IMR-90 (cell line): ENCODE data around the gene SH3RF3. TPM values are rescaled to one million over a fixed set of nuclear protein-coding genes. Genes with fewer than 3 reads are reported as not detected.

Experiments used
- ATAC-seq: fragments of 200-7000 bp; cut with Tn5 transposase; 2 replicates; pipeline ENCODE4 v1.9.1; 2020; ENCODE audit warnings: low read depth, mild to moderate bottlenecking, moderate library complexity
- BruUV-seq: library from RNA; stranded (reverse); fragments of 400-500 nt; replicated peaks from 2 replicates; lab custom pipeline; 2021; lab: Mats Ljungman, UMichigan
- CTCF ChIA-PET: fragments of 300-600 bp; formaldehyde crosslinking; extraction: SDS; loops from one replicate; lab custom pipeline; 2021; ENCODE audit warnings: antibody characterized with exemption; lab: Yijun Ruan, JAX
- POLR2A ChIA-PET: fragments of 300-600 bp; sonication (Branson Sonifier 250); formaldehyde crosslinking; loops from one replicate; lab custom pipeline; 2022; ENCODE audit warnings: antibody characterized with exemption; ENCODE audit not compliant: unreplicated experiment; lab: Charles Lee
- DNase-seq: peaks from one replicate; pipeline ENCODE4 v3.0.0; 2013
- H2AFZ ChIP-seq: replicated peaks from 2 replicates; pipeline ENCODE3; 2013; ENCODE audit warnings: low read length, mild to moderate bottlenecking; ENCODE audit not compliant: poor library complexity
- H2AK5ac ChIP-seq: 2 replicates; pipeline ENCODE4 v1.6.1; 2013; ENCODE audit warnings: low read depth, low read length, inconsistent platforms
- H2AK9ac ChIP-seq: replicated peaks from 2 replicates; pipeline ENCODE3; 2013; ENCODE audit warnings: mild to moderate bottlenecking, low read depth, low read length, moderate library complexity; ENCODE audit not compliant: poor library complexity
- H2BK120ac ChIP-seq: 2 replicates; pipeline ENCODE4 v1.6.1; 2013; ENCODE audit warnings: low read depth, low read length, inconsistent platforms
- H2BK15ac ChIP-seq: 3 replicates; pipeline ENCODE4 v1.6.1; 2013; ENCODE audit warnings: low read depth, low read length, inconsistent platforms
- H2BK20ac ChIP-seq: 2 replicates; pipeline ENCODE4 v1.6.1; 2013; ENCODE audit warnings: low read depth, mild to moderate bottlenecking, inconsistent platforms, low read length, moderate library complexity
- H2BK5ac ChIP-seq: 2 replicates; pipeline ENCODE4 v1.6.1; 2013; ENCODE audit warnings: mild to moderate bottlenecking, low read depth, low read length, inconsistent platforms; ENCODE audit not compliant: poor library complexity, severe bottlenecking
- H3K14ac ChIP-seq: replicated peaks from 2 replicates; pipeline ENCODE4 v1.6.1; 2013; ENCODE audit warnings: low read depth, low read length, inconsistent platforms
- H3K18ac ChIP-seq: 2 replicates; pipeline ENCODE4 v1.6.1; 2013; ENCODE audit warnings: low read depth, low read length, control low read depth
- H3K23ac ChIP-seq: 2 replicates; pipeline ENCODE4 v1.6.1; 2013; ENCODE audit warnings: low read depth, low read length, inconsistent platforms
- H3K27ac ChIP-seq: 2 replicates; pipeline ENCODE4 v1.5.1; 2013; ENCODE audit warnings: mild to moderate bottlenecking, control low read depth, low read length; ENCODE audit not compliant: insufficient read depth
- H3K27me3 ChIP-seq: 2 replicates; pipeline ENCODE4 v1.6.1; 2013; ENCODE audit warnings: low read length; ENCODE audit not compliant: control insufficient read depth, insufficient read depth
- H3K36me3 ChIP-seq: 2 replicates; pipeline ENCODE4 v1.6.1; 2013; ENCODE audit warnings: low read length, mixed read lengths; ENCODE audit not compliant: control insufficient read depth, insufficient read depth
- H3K4ac ChIP-seq: 2 replicates; pipeline ENCODE4 v1.6.1; 2013; ENCODE audit warnings: low read depth, low read length, inconsistent platforms
- H3K4me1 ChIP-seq: 2 replicates; pipeline ENCODE4 v1.6.1; 2013; ENCODE audit warnings: low read length, mixed read lengths; ENCODE audit not compliant: control insufficient read depth, insufficient read depth
- H3K4me2 ChIP-seq: 2 replicates; pipeline ENCODE4 v1.6.1; 2013; ENCODE audit warnings: low read depth, mild to moderate bottlenecking, control low read depth, low read length, moderate library complexity
- H3K4me3 ChIP-seq: 2 replicates; pipeline ENCODE4 v1.5.1; 2013; ENCODE audit warnings: low read depth, mild to moderate bottlenecking, control low read depth, low read length, moderate library complexity; ENCODE audit not compliant: insufficient read depth
- H3K56ac ChIP-seq: 2 replicates; pipeline ENCODE4 v1.6.1; 2013; ENCODE audit warnings: low read length, inconsistent platforms; ENCODE audit not compliant: insufficient read depth; ENCODE audit errors: extremely low read depth
- H3K79me1 ChIP-seq, 2 experiments: 2 replicates each; pipeline ENCODE4 v1.6.1; 2013; ENCODE audit warnings: low read length in 2 of 2, inconsistent platforms in 1 of 2, low read depth in 1 of 2
- H3K9ac ChIP-seq: 2 replicates; pipeline ENCODE4 v1.6.1; 2013; ENCODE audit warnings: low read depth, low read length, control low read depth
- H3K9me1 ChIP-seq: 2 replicates; pipeline ENCODE4 v1.6.1; 2013; ENCODE audit warnings: low read length, inconsistent platforms; ENCODE audit not compliant: insufficient read depth
- H3K9me3 ChIP-seq: 2 replicates; pipeline ENCODE4 v1.6.1; 2013; ENCODE audit warnings: low read length; ENCODE audit not compliant: control insufficient read depth, insufficient read depth
- H4K20me1 ChIP-seq: 2 replicates; pipeline ENCODE4 v1.6.1; 2013; ENCODE audit warnings: low read length, inconsistent platforms; ENCODE audit not compliant: insufficient read depth
- H4K5ac ChIP-seq: 2 replicates; pipeline ENCODE4 v1.6.1; 2013; ENCODE audit warnings: mild to moderate bottlenecking, low read depth, low read length, control low read depth
- H4K8ac ChIP-seq, 2 experiments: 2 replicates each; pipeline ENCODE4 v1.6.1; 2013; ENCODE audit warnings: low read depth in 2 of 2, low read length in 2 of 2, control low read depth in 1 of 2, inconsistent platforms in 1 of 2
- H4K91ac ChIP-seq: 2 replicates; pipeline ENCODE4 v1.6.1; 2013; ENCODE audit warnings: low read depth, low read length, inconsistent platforms; ENCODE audit not compliant: insufficient read depth
- BHLHE40 ChIP-seq: fragments of 150-350 bp; IDR thresholded peaks from 2 replicates; pipeline ENCODE4 v1.6.1; 2016; ENCODE audit warnings: mild to moderate bottlenecking, low read depth, low read length
- CEBPB ChIP-seq: IDR thresholded peaks from 2 replicates; pipeline ENCODE4 v1.6.1; 2012; ENCODE audit warnings: low read depth, low read length, improper control_type of control experiment
- CHD1 ChIP-seq: IDR thresholded peaks from 2 replicates; pipeline ENCODE4 v1.6.1; 2012; ENCODE audit warnings: low read depth, low read length, improper control_type of control experiment
- CTCF ChIP-seq: conservative IDR thresholded peaks from 2 replicates; pipeline ENCODE4 v1.5.1; 2012; ENCODE audit warnings: mild to moderate bottlenecking, low read depth, low read length, improper control_type of control experiment
- ELK1 ChIP-seq: fragments of 150-350 bp; IDR thresholded peaks from 2 replicates; pipeline ENCODE4 v1.6.1; 2016; ENCODE audit warnings: low read depth, mild to moderate bottlenecking, low read length, moderate library complexity, borderline replicate concordance
- FOS ChIP-seq: fragments of 150-350 bp; IDR thresholded peaks from 2 replicates; pipeline ENCODE4 v1.6.1; 2016; ENCODE audit warnings: low read depth, low read length
- MAFK ChIP-seq: IDR thresholded peaks from 2 replicates; pipeline ENCODE4 v1.6.1; 2012; ENCODE audit warnings: low read depth, low read length, improper control_type of control experiment
- MAZ ChIP-seq: IDR thresholded peaks from 2 replicates; pipeline ENCODE4 v1.6.1; 2012; ENCODE audit warnings: low read depth, mild to moderate bottlenecking, low read length, improper control_type of control experiment, moderate library complexity, borderline replicate concordance
- MXI1 ChIP-seq: IDR thresholded peaks from 2 replicates; pipeline ENCODE4 v1.6.1; 2012; ENCODE audit warnings: low read depth, mild to moderate bottlenecking, low read length, moderate library complexity, borderline replicate concordance
- NFE2L2 ChIP-seq: fragments of 150-350 bp; IDR thresholded peaks from 2 replicates; pipeline ENCODE4 v1.6.1; 2016; ENCODE audit warnings: low read depth, mild to moderate bottlenecking, low read length
- POLR2A ChIP-seq: IDR thresholded peaks from 2 replicates; pipeline ENCODE4 v1.6.1; 2012; ENCODE audit warnings: mild to moderate bottlenecking, low read depth, low read length
- RAD21 ChIP-seq: IDR thresholded peaks from 2 replicates; pipeline ENCODE4 v1.6.1; 2012; ENCODE audit warnings: low read length, improper control_type of control experiment
- RCOR1 ChIP-seq: IDR thresholded peaks from 2 replicates; pipeline ENCODE4 v1.6.1; 2012; ENCODE audit warnings: mild to moderate bottlenecking, low read length, improper control_type of control experiment; ENCODE audit not compliant: insufficient replicate concordance
- RFX5 ChIP-seq: IDR thresholded peaks from 2 replicates; pipeline ENCODE4 v1.8.0; 2012; ENCODE audit warnings: low read depth, mild to moderate bottlenecking, low read length, moderate library complexity
- SMC3 ChIP-seq: fragments of 150-350 bp; IDR thresholded peaks from 2 replicates; pipeline ENCODE4 v1.6.1; 2016; ENCODE audit warnings: low read depth, mild to moderate bottlenecking, antibody characterized with exemption, low read length, moderate library complexity
- USF2 ChIP-seq: fragments of 150-350 bp; IDR thresholded peaks from 2 replicates; pipeline ENCODE4 v1.6.1; 2017; ENCODE audit warnings: mild to moderate bottlenecking, antibody characterized with exemption, low read length, low read depth
- WGBS, 2 experiments: methylation state at CpG; one replicate each; pipeline versions ENCODE4 v1.1.5 to v1.1.7; 2013; ENCODE audit warnings: missing lambda C conversion rate in 2 of 2; ENCODE audit not compliant: insufficient read length in 1 of 2; ENCODE audit errors: extremely low coverage in 2 of 2; 5-methylcytosine and 5-hydroxymethylcytosine counted together
- dilution Hi-C: fragments of 300-500 bp; cut with HindIII; formaldehyde crosslinking; loops from one replicate; pipeline ENCODE4 v1.14.3; 2018; ENCODE audit warnings: low sequenced_read_pairs; ENCODE audit not compliant: unreplicated experiment
- in situ Hi-C: fragments of 300-500 bp; cut with MboI; formaldehyde crosslinking; loops from 3 replicates; pipeline ENCODE4 v1.14.3; 2019; ENCODE audit warnings: low sequenced_read_pairs, inconsistent platforms, mixed read lengths
- intact Hi-C: fragments of 100-400 bp; cut with micrococcal nuclease; formaldehyde crosslinking; loops from 2 replicates; pipeline ENCODE4 v1.10.0; 2022
- polyA plus RNA-seq, 3 experiments: library from polyadenylated mRNA; depleted of rRNA; stranded (reverse); fragments of >200 nt; gene quantifications; 2 replicates each; pipeline ENCODE4 v1.2.3, GENCODE V29; 2012; ENCODE audit warnings: low replicate concordance in 1 of 3
- total RNA-seq: library from RNA; depleted of rRNA; stranded (reverse); fragments of >200 nt; gene quantifications from 2 replicates; pipeline ENCODE4 v1.2.3, GENCODE V29; 2012

SH3RF3 gene
- total and polyA plus RNA-seq, 2 of the 4 experiments (the other 2 are of a cell fraction), result 3.4 to 5.3 TPM

- Histone ChIP-seq H3K9me1 (peaks cover 23% of the 10 kb centered on the region), H3K27me3 (no peaks in the 10 kb centered on the region), H3K4me1 (peaks cover 14% of the 10 kb centered on the region), H3K4ac (peak overlapping the region; percentile 84), H4K5ac (peak overlapping the region; percentile 12; the same call in 1 of the 2 replicates), H4K91ac (peak overlapping the region; percentile 77), H2BK20ac (peak overlapping the region; percentile 16; the same call in 1 of the 2 replicates), H3K4me3 (no peak overlapping the region), H3K56ac (no peak overlapping the region), H2AK9ac (no peak overlapping the region), H2BK15ac (no peak overlapping the region; the same call in 2 of the 3 replicates), H2BK5ac (no peak overlapping the region), H3K79me1 (peaks cover 0 to 32% of the 10 kb centered on the region in 2 experiments; a peak in 2 of 4 replicates), H3K27ac (no peak overlapping the region), H4K20me1 (peaks cover 9% of the 10 kb centered on the region; the same call in 1 of the 2 replicates), H2AK5ac (peak overlapping the region; percentile 80), H3K23ac (no peak overlapping the region), H3K36me3 (peaks cover 23% of the 10 kb centered on the region), H2BK120ac (peak overlapping the region; percentile 75), H3K14ac (no peak overlapping the region), H3K4me2 (no peak overlapping the region), H3K9me3 (no peaks in the 10 kb centered on the region), H3K9ac (no peak overlapping the region), H4K8ac (0 out of 4 replicates have a peak overlapping the region, but pooled peaks of 1 of the 2 experiments have one; percentile 35), H2AFZ (peak overlapping the region; percentile 33), H3K18ac (no peak overlapping the region; the same call in 1 of the 2 replicates)
- CTCF ChIA-PET, result interaction anchor here (1.5 kb wide), 1 partner anchor 11 kb away, joined by 4 read pairs; no protein-coding TSS in a partner anchor
- no TSS peak for BruUV-seq
- TF ChIP-seq USF2, result no peak
- TF ChIP-seq CHD1, result no peak
- TF ChIP-seq SMC3, result no peak
- TF ChIP-seq ELK1, result no peak
- TF ChIP-seq MXI1, result no peak
- TF ChIP-seq RAD21, result no peak
- no peak for TF ChIP-seq NFE2L2
- no peak for TF ChIP-seq FOS
- no peak for TF ChIP-seq RCOR1
- TF ChIP-seq MAFK, result no peak
- no peak for TF ChIP-seq RFX5
- TF ChIP-seq BHLHE40, result no peak
- TF ChIP-seq CTCF, result no peak
- no peak for TF ChIP-seq CEBPB
- no peak for TF ChIP-seq POLR2A
- no peak for TF ChIP-seq MAZ
- ATAC-seq (no peak), DNase-seq (no peak)
- dilution Hi-C loops (no loop called here), intact Hi-C loops (loop anchor here (5.0 kb wide), 1 partner anchor 177 kb away; no protein-coding TSS in a partner anchor), in situ Hi-C loops (no loop called here)
- POLR2A ChIA-PET, result no interaction called here
- 100% methylated on average over 5 of the region's 15 CpGs; no CpG with 5 or more reads in 1 of the 2 experiments for WGBS, 2 experiments
Measured at GRCh38 chr2:109498906-109499305, 369.9 kb downstream of the SH3RF3 start.
